Measurements from ENCODE around the gene GPC5.

- no peak for TF ChIP-seq ZNF384 (IDR thresholded peaks at IDR 0.05)
- no peak for TF ChIP-seq LEF1 (IDR thresholded peaks at IDR 0.05; ENCODE audit: borderline replicate concordance)
- no peak for TF ChIP-seq L3MBTL2 (conservative IDR thresholded peaks at IDR 0.05)
- TF ChIP-seq SP1 (IDR thresholded peaks at IDR 0.05) = no peak
- TF ChIP-seq FOXM1 (IDR thresholded peaks at IDR 0.05; ENCODE audit: borderline replicate concordance) = no peak
- TF ChIP-seq PKNOX1 (IDR thresholded peaks at IDR 0.05) = no peak
Observed at GRCh38 chr13:92913840-92914239, 1515.4 kb downstream of the GPC5 start.

All from HEK293T (cell line).